Measurements from ENCODE around the gene CELF4. TPM values are rescaled to one million over a fixed set of nuclear protein-coding genes. Genes with fewer than 3 reads are reported as not detected.

CELF4 gene
- total and polyA plus RNA-seq, 2 of the 4 experiments (the other 2 are of a cell fraction), result not detected

DNA sequence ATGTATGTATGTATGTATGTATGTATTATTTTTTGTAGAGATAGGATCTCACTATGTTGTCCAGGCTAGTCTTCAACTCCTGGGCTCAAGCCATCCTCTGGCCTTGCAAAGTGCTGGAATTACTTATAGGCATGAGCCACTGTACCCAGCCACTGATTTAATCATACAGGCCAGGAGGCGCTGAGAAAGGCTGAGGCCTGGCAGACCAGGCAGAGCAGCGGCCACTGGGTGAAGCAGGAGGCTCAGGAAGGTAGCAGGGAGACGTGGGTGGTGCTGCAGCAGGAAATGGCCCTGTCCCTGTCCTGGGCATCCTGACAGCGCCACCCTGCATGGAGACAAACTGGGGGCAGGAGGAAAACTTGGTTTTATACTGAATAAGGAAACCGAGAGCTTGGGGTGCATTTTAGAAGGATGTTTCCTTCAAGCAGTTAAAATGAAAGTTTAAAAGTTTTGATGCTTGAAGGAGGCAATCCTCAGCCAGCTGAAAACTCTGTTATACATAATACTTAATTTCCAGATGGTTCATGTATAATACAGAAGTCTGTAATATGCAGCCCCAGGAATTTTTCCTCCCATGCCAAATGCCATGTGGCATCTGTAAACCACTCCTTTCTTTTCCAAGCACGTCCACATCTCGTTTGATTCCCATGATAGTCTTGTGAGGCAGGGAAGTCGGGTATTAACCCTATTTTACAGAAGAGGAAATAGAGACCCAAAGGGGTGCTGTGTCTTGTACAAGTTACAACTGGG, 182.4 kb downstream of the CELF4 start (continued):
- TF ChIP-seq BHLHE40 (IDR thresholded peaks at IDR 0.05; ENCODE audit: low read depth, low read length), result no peak

DNA sequence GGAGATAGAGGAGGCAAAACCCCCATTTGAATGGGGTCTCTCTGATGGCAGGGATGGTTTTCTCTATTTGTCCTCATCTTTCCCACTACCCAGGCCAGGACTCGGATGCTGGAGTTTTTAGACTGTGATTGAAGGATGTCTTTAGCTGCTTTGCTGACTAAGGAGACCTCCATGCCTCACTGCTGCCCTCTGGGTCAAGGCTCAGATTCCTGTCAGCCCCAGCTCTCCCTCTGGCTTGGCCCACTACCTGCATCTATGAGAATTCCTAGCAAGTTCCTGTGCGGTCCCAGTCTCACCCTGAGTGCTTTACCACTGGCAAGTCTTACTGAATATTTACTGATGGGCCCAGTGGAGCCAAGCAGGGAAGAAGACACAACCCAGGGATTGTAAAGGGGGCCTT, 184.0 kb downstream of the CELF4 start:
- ATAC-seq (ENCODE audit: low read depth), result no peak
- TF ChIP-seq CHD1 (IDR thresholded peaks at IDR 0.05; ENCODE audit: low read depth, low read length), result no peak
- no peak for TF ChIP-seq RCOR1 (IDR thresholded peaks at IDR 0.05; ENCODE audit: insufficient replicate concordance, low read length)
- TF ChIP-seq RAD21 (IDR thresholded peaks at IDR 0.05; ENCODE audit: low read length), result no peak
- TF ChIP-seq MAZ (IDR thresholded peaks at IDR 0.05; ENCODE audit: borderline replicate concordance, low read depth, low read length), result no peak
- TF ChIP-seq MAFK (IDR thresholded peaks at IDR 0.05; ENCODE audit: low read depth, low read length), result no peak
- TF ChIP-seq SMC3 (IDR thresholded peaks at IDR 0.05; ENCODE audit: low read depth, low read length), result no peak
- TF ChIP-seq, protein P1, sequence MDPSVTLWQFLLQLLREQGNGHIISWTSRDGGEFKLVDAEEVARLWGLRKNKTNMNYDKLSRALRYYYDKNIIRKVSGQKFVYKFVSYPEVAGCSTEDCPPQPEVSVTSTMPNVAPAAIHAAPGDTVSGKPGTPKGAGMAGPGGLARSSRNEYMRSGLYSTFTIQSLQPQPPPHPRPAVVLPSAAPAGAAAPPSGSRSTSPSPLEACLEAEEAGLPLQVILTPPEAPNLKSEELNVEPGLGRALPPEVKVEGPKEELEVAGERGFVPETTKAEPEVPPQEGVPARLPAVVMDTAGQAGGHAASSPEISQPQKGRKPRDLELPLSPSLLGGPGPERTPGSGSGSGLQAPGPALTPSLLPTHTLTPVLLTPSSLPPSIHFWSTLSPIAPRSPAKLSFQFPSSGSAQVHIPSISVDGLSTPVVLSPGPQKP (IDR thresholded peaks at IDR 0.05; ENCODE audit: borderline replicate concordance, low read depth, low read length), result no peak
- TF ChIP-seq BHLHE40 (IDR thresholded peaks at IDR 0.05; ENCODE audit: low read depth, low read length), result no peak
- no peak for TF ChIP-seq CEBPB (IDR thresholded peaks at IDR 0.05; ENCODE audit: low read depth, low read length)
- no peak overlapping the region for H2AK5ac ChIP-seq (ENCODE audit: low read depth, low read length)
- no peak overlapping the region for H3K56ac ChIP-seq (ENCODE audit: extremely low read depth, insufficient read depth, low read length)
- no peak overlapping the region for H4K5ac ChIP-seq (ENCODE audit: low read depth, low read length)
- no peaks in the 10 kb centered on the region for H3K9me3 ChIP-seq (ENCODE audit: control insufficient read depth, insufficient read depth, low read length)
- no peak overlapping the region for H3K18ac ChIP-seq (ENCODE audit: low read depth, low read length)
- BruUV-seq (replicated peaks), result no TSS peak
- no peak overlapping the region for H3K9ac ChIP-seq (ENCODE audit: low read depth, low read length)
- no peak overlapping the region for H4K91ac ChIP-seq (ENCODE audit: insufficient read depth, low read depth, low read length)
- in situ Hi-C loops (cut with MboI; ENCODE audit: low sequenced_read_pairs) (loop anchor here (10.0 kb wide), 1 partner anchor 93 kb away; no protein-coding TSS in a partner anchor), intact Hi-C loops (cut with micrococcal nuclease) (loop anchor here (5.0 kb wide), 1 partner anchor 439 kb away; no protein-coding TSS in a partner anchor), dilution Hi-C loops (cut with HindIII; ENCODE audit: low sequenced_read_pairs, unreplicated experiment) (no loop called here)
- WGBS, 2 experiments (ENCODE audit: extremely low coverage in 2 of 2, insufficient read length in 1 of 2), result no CpG with 5 or more reads among the region's 2 CpGs
- H2BK15ac ChIP-seq (ENCODE audit: low read depth, low read length), result no peak overlapping the region
- H2AFZ ChIP-seq (replicated peaks; ENCODE audit: low read length, poor library complexity), result no peak overlapping the region
- no peak overlapping the region for H3K4me3 ChIP-seq (ENCODE audit: insufficient read depth, low read depth, low read length)
- no peak overlapping the region for H3K14ac ChIP-seq (replicated peaks; ENCODE audit: low read depth, low read length)
- H3K23ac ChIP-seq (ENCODE audit: low read depth, low read length), result no peak overlapping the region
- no peaks in the 10 kb centered on the region for H3K79me1 ChIP-seq (ENCODE audit: low read depth in 1 of 2, low read length in 2 of 2)
- H3K9me1 ChIP-seq (ENCODE audit: insufficient read depth, low read length), result no peaks in the 10 kb centered on the region
- H4K8ac ChIP-seq (ENCODE audit: low read depth in 2 of 2, low read length in 2 of 2), result no peak overlapping the region
- H3K27me3 ChIP-seq (ENCODE audit: control insufficient read depth, insufficient read depth, low read length), result peaks cover 22% of the 10 kb centered on the region
- no peak for DNase-seq
- no peak overlapping the region for H2AK9ac ChIP-seq (replicated peaks; ENCODE audit: low read depth, low read length, poor library complexity)
- H3K4ac ChIP-seq (ENCODE audit: low read depth, low read length), result no peak overlapping the region
- no peak overlapping the region for H3K4me2 ChIP-seq (ENCODE audit: low read depth, low read length)
- POLR2A ChIA-PET (ENCODE audit: unreplicated experiment), result no interaction called here
- H3K27ac ChIP-seq (ENCODE audit: insufficient read depth, low read length), result no peak overlapping the region
- CTCF ChIA-PET, result no interaction called here
- H2BK120ac ChIP-seq (ENCODE audit: low read depth, low read length), result no peak overlapping the region
- no peaks in the 10 kb centered on the region for H3K4me1 ChIP-seq (ENCODE audit: control insufficient read depth, insufficient read depth, low read length)
- no peak overlapping the region for H2BK5ac ChIP-seq (ENCODE audit: low read depth, low read length, poor library complexity, severe bottlenecking)
- no peaks in the 10 kb centered on the region for H3K36me3 ChIP-seq (ENCODE audit: control insufficient read depth, insufficient read depth, low read length)
- no peaks in the 10 kb centered on the region for H4K20me1 ChIP-seq (ENCODE audit: insufficient read depth, low read length)
- no peak overlapping the region for H2BK20ac ChIP-seq (ENCODE audit: low read depth, low read length)
